B cell (primary cell): ENCODE results near the gene MSS51.

Source experiments
- CTCF ChIP-seq: fragments of 200-600 bp; IDR thresholded peaks from one replicate; pipeline ENCODE4 v1.8.0; 2022; ENCODE audit warnings: antibody characterized with exemption, mild to moderate bottlenecking
- EZH2 ChIP-seq: IDR thresholded peaks from 2 replicates; pipeline ENCODE4 v1.6.1; 2012; ENCODE audit warnings: borderline replicate concordance, low read depth, mild to moderate bottlenecking, moderate library complexity, low read length; ENCODE audit not compliant: insufficient read depth, poor library complexity, severe bottlenecking

- TF ChIP-seq EZH2 = no peak
- TF ChIP-seq CTCF = no peak
Measured at GRCh38 chr10:73433538-73433867, at the start of gene MSS51.
